NCI-H1105 treated with DMSO at 0.1 percent for 48 hours (cell line): Measurements from ENCODE around the gene WDR20.
"Not testable (repeated sequence)": the region's sequence is repeated elsewhere in the genome, so short reads cannot be mapped to it uniquely, and the experiment has no call there.

Source experiments
- DNase-seq: peaks from one replicate; lab custom pipeline; 2025; lab: John Stamatoyannopoulos, UW

The WDR20 gene

DNA sequence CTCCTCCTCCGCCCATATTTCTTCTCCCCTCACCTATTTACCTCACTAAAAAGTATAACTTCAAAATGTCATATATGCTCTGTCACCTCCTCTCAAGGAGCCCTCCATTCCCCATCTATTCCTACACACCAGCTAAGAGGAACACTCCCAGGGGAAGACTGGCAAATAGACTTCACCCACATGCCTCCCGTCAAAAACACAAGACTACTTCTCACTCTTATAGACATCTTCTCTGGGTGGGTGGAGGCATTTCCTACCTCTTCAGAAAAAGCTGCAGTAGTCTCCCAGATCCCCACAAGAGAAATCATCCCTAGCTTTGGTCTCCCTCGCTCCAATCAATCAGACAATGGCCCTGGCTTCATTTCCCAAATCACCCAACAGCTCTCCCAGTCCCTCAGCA, 99.1 kb downstream of the WDR20 start:
- no peak for DNase-seq

DNA sequence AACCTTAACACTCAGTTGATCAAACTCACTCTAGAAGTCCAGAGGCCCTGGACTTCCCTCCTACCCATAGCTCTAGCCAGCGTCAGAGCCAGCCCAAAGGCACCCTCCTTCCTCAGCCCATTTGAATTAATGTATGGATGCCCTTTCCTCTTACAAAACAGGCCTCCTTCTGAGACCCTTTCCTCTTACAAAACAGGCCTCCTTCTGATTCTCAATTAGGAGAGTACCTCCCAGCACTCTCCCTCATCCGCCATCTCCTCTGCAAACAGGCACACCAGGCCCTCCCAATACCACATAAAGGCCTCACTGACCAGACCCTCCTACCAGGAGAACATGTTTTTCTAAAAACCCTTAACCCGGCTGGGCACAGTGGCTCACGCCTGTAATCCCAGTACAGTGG, 99.5 kb downstream of the WDR20 start:
- no peak for DNase-seq

DNA sequence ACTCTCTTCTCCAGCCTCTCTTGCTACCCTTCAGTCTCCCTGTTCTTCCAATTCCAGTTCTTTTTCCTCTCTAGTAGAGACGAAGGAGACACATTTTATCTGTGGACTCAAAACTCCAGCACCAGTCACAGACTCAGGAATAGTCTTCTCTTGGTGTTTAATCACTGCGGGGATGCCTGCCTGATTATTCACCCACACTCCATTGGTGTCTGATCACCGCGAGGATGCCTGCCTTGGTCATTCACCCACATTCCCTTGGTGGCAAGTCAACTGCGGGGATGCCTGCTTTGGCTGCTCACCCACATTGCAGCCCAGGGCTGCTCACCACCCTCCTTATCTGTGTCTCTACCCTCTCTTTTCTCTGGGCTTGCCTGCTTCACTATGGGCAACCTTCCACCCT, 100.8 kb downstream of the WDR20 start:
- DNase-seq = not testable (repeated sequence)

DNA sequence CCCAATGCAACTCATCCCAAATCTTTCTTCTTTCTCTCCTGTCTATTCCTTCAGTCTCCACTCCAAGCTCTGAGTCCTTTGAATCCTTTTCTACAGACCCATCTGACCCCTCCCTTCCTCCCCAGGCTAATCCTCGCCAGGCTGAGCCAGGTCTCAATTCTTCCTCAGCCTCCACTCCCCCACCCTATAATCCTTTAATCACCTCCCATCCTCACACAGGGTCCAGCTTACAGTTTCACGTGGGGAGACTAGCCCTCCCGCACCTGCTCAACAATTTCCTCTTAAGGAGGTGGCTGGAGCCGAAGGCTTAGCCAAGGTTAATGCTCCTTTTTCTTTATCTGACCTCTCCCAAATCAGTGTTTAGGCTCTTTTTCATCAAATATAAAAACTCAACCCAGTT, 101.5 kb downstream of the WDR20 start:
- no peak for DNase-seq

DNA sequence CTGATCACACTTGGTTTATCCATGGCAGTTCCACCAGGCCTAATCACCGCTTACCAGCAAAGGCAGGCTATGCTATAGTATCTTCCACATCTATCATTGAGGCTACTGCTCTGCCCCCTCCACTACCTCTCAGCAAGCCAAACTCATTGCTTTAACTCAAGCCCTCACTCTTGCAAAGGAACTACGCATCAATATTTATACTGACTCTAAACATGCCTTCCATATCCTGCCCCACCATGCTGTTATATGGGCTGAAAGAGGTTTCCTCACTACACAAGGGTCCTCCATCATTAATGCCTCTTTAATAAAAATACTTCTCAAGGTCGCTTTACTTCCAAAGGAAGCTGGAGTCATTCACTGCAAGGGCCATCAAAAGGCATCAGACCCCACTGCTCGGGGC, 104.1 kb downstream of the WDR20 start:
- DNase-seq = not testable (repeated sequence)

DNA sequence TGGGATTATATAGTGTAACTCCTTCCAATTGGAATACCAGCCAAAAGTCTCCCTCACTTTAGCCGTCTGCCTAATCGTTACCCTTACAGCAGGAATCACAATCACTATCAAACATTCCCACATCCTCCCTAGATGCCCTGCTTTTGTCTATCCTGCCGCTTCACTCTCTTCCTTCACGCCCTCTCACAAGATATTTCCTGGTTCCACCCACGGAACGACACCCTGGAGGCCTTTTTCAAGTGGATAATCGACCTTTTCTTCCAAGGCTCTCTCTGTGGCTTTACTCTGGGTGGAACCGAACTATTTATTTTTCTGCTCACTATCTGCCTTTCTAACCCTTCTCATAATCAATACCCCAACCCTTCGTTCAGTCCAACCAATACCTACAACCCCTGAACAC, 106.4 kb downstream of the WDR20 start:
- no peak for DNase-seq

DNA sequence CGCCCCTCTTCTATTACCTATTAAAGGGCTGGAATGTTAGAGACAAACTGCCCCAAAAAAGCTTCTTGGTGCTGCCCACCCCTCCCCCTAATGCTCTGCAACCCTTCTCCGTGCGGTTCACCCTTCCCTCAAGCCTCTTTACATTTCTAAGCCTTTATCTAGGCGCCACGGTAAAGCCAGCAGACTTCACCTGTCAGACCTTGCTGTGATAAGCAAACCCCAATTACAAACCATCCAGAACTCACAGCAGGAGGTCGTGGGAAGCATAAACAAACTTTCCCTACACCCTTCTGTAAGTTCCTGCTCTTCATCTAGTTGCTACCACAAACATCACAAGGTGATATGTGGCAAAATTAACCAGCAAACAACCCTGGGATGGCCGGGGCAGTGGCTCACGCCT, 108.4 kb downstream of the WDR20 start:
- DNase-seq = no peak

DNA sequence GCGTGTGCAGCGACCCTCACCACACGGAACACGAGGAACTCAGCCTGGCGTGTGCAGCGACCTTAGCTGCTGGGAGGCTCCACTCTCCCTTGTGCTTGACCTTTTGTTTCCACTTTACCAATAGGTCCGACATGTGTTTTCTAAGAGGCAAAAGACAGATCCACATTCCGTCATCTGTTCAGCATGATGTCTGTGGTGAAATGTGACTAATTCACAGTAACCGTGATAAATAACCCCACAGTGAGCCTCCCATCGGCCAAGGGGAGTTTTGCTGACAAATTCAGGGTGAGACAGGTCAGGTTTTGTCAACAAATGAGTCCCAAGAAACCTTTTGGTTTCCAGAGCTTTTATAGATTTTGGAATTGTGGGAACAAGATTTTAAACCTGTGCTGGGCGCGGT, 109.3 kb downstream of the WDR20 start:
- no peak for DNase-seq

DNA sequence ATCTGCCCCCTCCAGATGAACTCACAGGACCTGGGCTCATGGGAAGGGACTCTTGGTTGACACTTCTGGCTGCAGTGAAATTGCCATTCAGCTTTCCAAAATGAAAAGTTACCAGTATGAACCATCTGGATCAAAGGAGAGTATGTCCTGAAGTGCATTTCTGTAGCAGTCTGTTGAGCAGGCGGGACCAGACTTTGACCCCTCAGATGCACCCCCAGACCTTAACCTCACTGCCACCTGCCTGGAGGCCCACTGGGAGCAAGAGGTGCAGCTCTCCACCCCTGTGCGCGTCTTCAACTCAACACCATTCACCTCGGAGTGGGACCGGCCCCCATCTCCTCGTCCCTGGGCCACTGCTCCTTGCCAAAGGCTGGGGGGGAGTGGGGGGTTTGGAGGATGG, 110.3 kb downstream of the WDR20 start:
- no peak for DNase-seq

DNA sequence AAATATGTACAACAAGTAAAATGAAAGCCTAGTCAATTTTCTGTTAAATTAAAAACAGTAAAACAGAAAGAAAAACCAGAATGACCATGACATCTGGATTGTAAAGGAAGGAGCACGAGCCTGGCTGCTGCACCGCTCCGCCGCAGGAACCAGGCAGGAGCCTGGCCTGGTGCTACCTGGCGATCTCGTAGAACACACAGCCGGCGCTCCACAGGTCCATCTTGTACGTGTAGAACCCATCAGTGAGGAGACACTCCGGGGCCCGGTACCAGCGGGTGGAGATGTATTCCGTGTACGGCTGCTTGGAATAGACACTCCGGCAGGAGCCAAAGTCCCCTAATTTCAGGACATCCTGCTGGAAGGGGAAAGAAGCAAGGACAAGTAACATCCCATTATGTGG, 110.9 kb downstream of the WDR20 start:
- no peak for DNase-seq

DNA sequence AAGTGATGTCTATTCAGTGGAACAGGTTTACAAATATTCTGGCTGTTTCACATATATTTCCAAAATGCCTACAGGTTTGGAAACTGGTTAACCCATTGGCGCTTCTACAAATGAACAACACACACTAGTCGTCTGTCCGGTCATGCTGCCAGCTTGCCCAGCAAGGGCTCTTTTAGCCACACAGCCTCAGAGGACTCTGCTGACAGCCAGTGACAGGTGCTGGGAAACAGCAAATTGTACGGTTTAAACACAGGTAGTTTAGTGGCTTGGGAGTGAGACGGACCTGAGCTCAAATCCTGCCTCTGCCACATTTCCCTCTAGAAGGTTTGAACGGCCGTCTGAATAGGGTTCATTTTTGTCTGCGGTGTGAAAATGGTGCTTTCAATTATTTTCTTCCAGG, 111.5 kb downstream of the WDR20 start:
- no peak for DNase-seq

DNA sequence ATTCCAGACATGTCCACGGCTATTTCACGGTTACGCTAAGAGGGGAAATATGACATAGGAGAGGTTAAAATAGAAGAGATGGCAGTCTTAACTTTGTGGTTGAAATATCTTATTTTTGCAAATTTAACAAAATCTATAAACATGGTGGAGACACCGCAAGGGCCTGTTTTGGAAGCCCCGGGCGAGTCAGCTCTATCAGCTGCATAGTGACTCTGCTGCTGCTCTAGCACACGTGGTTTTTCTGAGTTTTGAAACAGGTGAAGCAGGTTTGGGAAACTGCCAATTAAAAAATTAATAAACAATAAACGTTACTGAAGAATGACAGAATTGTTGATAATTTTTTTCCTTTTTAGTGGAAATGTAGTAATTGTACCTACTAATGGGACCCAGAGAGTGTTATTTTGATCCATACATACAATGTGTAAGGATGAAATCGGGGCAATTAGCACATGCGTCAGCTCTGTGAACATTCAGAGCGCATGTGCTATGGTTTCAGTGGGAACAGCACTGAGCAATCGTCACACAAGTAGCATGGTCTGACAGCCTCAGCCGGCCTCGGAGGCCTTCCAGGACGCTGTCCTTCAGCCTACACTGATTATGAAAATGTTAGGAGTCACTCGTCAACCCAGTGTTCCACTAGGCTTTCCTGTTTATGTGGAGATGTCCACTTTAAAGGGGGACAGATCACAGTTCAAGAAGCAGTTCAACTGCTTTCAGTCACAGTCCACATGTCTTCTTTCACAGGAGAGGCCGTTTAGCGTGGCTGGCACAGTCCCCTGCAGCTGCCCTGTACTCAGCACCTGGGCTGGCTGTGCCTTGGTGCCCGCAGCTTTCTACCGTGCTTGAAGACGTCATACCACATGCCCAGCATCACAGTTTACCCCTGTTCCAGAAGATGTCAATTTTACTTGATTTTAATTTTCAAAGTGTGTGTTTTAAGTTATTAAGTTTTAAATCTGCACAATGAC, 113.4 kb downstream of the WDR20 start:
- no peak for DNase-seq

DNA sequence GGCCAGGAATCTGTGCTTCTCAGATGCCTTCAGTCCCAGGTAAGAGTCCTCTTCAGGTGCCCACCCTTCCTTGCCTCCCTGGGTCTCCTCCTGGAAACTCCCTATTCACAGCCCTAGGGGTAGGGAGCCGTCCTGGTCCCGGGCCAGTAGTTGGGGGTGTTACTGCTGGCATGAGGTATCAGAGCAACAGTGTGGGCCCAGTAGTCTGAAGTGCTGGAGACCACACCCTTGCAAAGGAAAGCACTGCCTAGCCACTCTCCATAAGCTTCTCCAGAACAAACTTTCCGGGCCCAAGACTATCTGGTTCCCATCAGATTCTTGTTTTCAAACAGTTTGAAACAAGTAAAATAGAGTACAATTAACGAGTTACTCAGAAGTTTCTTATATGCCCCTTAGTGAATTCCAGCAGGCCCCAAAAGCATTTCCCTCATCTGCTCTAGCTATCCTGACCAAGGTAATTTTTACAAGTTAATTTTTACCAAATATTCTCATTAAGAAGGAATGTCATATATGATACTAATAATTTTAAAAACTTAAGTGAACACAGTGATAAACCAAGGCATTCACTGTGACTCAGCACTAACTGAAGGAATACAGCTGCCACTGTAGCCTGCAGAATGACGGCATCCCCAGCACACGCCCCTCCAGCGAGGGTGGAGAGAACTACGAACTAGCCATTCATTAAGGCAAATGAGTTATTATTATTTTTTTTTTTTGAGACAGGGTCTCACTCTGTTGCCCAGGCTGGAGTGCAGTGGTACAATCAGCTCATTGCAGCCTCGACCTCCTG, 115.9 kb downstream of the WDR20 start:
- DNase-seq = no peak

DNA sequence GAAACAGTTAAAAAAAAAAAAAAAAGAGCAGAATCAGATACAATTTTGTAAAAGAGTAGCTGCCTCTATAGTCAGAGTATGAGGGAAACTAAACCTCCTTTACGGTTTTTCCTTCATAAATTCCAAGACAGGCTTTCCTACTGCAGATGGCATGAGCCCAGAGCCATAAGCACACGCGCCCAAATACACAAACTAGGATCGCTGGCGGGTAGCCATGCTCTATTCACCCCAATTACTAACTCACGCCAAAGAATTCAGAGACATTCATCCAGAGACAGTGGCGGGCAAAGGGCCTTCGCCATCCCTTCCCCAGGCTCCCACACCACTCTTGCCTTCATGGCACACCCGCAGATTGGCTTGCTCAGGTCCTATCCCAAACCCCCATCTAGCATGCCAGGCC, 117.0 kb downstream of the WDR20 start:
- no peak for DNase-seq

DNA sequence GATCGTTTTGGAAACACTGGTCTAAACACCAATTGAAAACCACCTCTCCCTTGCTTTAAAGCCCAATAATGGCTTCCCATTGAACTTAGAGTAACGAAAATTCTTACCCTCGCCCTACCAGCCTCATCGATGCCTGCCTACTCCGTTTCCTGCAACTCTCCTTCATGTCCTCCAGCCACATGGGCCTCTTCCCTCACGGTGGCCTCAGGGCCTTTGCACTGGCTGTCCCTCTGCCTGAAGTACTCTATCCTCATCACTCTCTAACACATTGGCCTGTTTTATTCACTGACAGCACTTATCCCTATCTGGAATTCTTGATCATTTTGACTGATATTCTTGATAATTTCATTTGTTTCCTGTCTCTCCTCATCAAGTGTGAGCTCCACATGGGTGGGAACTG, 118.4 kb downstream of the WDR20 start:
- no peak for DNase-seq
